ENCODE results near the gene NEK1. TPM values are rescaled to one million over a fixed set of nuclear protein-coding genes. Genes with fewer than 3 reads are reported as not detected.
"Not testable (repeated sequence)": the region's sequence is repeated elsewhere in the genome, so short reads cannot be mapped to it uniquely, and the experiment has no call there.

NEK1 gene
- total RNA-seq, 2 donors from 2014 or later = 9.8 to 20.6 TPM

DNA sequence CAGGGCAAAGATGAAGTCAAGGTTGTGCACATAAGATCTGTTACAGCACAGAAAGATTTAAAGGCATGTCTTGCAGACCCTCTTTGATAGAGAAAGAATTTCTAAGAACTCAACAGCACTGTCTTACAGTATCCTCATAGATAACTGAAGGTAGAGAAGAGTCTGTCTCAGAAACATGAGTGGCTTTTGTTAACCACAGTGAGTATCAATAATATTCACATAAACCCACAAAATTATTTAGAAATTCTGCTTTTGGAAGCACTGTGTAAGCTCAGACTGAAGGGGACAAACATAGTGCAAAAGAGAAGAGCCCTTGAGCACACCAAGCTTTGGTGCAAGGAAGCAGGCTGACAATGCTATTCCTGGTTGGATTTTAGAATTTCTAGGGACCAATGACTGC, 175.6 kb downstream of the NEK1 start:
- no peaks in the 10 kb centered on the region for H3K27me3 Mint-ChIP-seq
- DNase-seq (ENCODE audit: low spot score) (no peak), ATAC-seq (no peak)
- H3K36me3 Mint-ChIP-seq = no peaks in the 10 kb centered on the region
- H3K4me3 Mint-ChIP-seq = no peak overlapping the region
- H3K9me3 Mint-ChIP-seq = no peaks in the 10 kb centered on the region
- H3K27ac Mint-ChIP-seq = no peak overlapping the region
- peaks cover 0 to 7% of the 10 kb centered on the region in 2 donors for H3K4me1 Mint-ChIP-seq (ENCODE audit: low read depth in 2 of 2)

DNA sequence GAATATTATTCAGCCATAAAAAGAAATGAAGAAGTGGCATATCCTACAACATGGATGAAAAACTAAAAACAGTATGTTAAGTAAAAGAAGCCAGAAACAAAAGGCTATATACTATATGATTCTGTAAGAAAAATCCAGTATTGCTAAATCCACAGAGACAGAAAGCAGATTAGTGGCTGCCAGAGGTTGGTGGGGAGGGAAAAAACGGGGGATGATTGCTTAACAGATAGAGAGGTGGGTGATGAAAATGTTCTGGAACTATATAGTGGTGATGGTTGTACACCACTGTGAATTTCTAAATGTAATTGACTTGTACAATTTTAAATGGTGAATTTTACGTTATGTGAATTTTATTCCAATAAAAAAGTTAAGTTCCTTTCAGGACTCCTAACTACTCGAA, 184.0 kb downstream of the NEK1 start:
- H3K36me3 Mint-ChIP-seq = peaks cover 5% of the 10 kb centered on the region

DNA sequence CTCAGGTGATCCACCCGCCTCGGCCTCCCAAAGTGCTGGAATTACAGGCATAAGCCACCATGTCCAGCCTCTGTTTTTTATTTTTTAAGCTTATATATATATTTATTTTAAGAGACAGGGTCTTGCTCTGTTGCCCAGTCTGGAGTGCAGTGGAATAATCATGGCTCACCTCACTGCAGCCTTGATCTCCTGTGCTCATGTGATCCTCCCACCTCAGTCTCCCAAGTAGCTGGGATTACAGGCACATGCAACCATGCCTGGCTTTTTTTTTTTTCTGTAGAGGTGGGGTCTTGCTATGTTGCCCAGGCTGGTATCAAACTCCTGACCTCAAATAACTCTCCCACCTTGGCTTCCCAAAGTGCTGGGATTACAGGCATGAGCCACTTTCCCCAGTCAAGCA, 184.7 kb downstream of the NEK1 start:
- DNase-seq (ENCODE audit: low spot score); ATAC-seq; H3K9me3 Mint-ChIP-seq; H3K27me3 Mint-ChIP-seq; H3K27ac Mint-ChIP-seq; H3K36me3 Mint-ChIP-seq; H3K4me3 Mint-ChIP-seq; H3K4me1 Mint-ChIP-seq (ENCODE audit: low read depth in 2 of 2): not testable (repeated sequence)

More for the DNA sequence above, 184.0 kb downstream of the NEK1 start:
- no peak for ATAC-seq
- no peak for DNase-seq (ENCODE audit: low spot score)
- Mint-ChIP-seq H3K4me1 (ENCODE audit: low read depth in 2 of 2) (no peaks in the 10 kb centered on the region), H3K4me3 (no peak overlapping the region), H3K9me3 (no peaks in the 10 kb centered on the region), H3K27ac (no peak overlapping the region), H3K27me3 (no peaks in the 10 kb centered on the region)

DNA sequence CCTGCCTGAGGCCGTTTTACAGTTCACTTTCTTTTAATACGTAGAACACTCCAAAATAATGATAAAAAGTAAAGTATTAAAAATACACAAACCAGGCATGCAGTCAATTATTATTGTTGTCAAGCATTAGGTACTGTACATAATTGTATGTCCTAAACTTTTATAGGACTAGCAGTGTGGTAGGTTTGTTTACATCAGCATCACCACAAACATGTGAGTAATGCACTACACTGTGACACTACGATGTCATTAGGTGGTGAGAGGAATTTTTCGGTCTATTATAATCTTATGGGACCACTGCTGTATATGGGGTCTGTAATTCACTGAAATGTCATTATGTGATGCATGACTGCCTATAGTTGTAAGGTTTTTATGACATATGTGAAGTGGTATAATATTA, 192.1 kb downstream of the NEK1 start:
- DNase-seq (ENCODE audit: low spot score) = no peak
- peaks cover 9% of the 10 kb centered on the region for H3K36me3 Mint-ChIP-seq
- no peaks in the 10 kb centered on the region for H3K27me3 Mint-ChIP-seq
- peaks cover 0 to 6% of the 10 kb centered on the region in 2 donors for H3K4me1 Mint-ChIP-seq (ENCODE audit: low read depth in 2 of 2)
- H3K9me3 Mint-ChIP-seq = no peaks in the 10 kb centered on the region
- no peak overlapping the region for H3K27ac Mint-ChIP-seq
- no peak overlapping the region for H3K4me3 Mint-ChIP-seq
- ATAC-seq = no peak

DNA sequence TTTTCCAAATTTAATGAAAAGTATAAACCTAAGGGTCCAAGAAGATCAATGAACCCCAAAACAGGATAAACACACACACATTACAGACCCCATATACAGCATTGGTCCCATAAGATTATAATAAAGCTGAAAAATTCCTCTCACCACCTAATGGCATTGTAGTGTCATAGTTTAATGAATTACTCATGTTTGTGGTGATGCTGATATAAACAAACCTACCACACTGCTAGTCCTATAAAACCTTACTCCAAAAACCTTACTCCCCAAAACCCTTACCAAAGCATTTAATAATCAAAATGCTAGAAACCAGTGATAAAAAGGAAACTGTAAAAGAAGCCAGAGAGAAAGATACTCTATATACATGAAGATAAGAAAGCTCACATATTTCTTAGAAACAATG, 193.5 kb downstream of the NEK1 start:
- H3K9me3 Mint-ChIP-seq = no peaks in the 10 kb centered on the region
- no peak overlapping the region for H3K4me3 Mint-ChIP-seq
- no peaks in the 10 kb centered on the region for H3K27me3 Mint-ChIP-seq
- ATAC-seq (no peak), DNase-seq (ENCODE audit: low spot score) (no peak)
- H3K4me1 Mint-ChIP-seq (ENCODE audit: low read depth in 2 of 2) = peaks cover 0 to 6% of the 10 kb centered on the region in 2 donors
- H3K36me3 Mint-ChIP-seq = peaks cover 4% of the 10 kb centered on the region
- no peak overlapping the region for H3K27ac Mint-ChIP-seq

DNA sequence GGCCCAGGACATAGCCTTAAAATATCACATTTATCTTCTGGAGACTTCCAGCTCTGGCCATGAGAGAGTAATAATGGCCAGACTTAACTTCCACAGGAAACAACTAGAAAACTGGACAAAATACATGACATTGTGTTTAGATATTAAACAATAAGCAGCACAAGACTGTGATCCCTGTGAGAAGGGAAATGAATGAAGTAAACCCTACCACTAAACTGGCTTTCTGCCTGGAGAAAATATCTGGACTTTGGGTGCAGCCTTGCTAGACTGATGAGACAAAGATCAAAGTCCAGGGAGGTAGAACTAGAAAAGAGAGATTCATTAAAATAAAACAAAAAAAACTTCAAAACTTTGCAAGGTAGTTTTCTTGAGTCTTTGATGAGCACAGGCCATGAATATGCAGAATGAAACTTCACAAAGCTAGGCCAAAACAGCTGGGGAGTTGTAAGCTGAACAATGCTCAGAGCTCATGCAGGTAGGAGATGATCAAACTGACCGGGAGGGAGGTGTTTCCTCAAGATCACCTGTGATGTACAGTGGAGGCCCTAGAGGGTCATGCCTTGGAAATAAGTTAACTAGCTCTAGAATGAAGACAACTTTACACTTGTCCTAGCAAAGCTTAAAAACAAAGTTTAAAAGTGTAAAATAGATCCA, 194.6 kb downstream of the NEK1 start:
- Mint-ChIP-seq H3K9me3 (no peaks in the 10 kb centered on the region), H3K4me3 (no peak overlapping the region), H3K27me3 (no peaks in the 10 kb centered on the region), H3K27ac (no peak overlapping the region), H3K4me1 (ENCODE audit: low read depth in 2 of 2) (peaks cover 0 to 6% of the 10 kb centered on the region in 2 donors), H3K36me3 (peaks cover 4% of the 10 kb centered on the region)
- no peak for ATAC-seq
- DNase-seq (ENCODE audit: low spot score) = no peak

DNA sequence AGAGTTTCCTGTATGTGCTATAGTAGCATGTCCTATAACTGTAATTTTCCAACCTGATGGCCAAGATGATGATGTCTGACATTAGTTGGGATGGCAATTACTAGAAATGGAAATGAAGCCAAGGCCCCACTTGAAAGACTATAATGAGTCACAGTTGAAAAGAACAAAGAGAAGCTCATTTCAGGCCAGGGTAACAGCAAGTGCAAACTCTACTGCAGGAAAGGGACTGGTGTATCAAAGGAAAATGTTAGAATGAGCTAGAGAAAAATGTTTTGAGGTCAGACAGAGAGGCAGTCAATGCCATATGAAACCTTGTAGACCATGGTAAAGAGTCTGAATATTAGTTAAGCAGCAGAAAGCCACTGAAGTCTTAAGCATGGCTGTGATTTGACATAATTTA, 195.4 kb downstream of the NEK1 start:
- H3K36me3 Mint-ChIP-seq = peaks cover 3% of the 10 kb centered on the region
- no peak overlapping the region for H3K4me3 Mint-ChIP-seq
- H3K27me3 Mint-ChIP-seq = no peaks in the 10 kb centered on the region
- ATAC-seq (peak in 1 of 2 donors; percentile 36), DNase-seq (ENCODE audit: low spot score) (no peak)
- H3K27ac Mint-ChIP-seq = no peak overlapping the region
- H3K9me3 Mint-ChIP-seq = no peaks in the 10 kb centered on the region
- H3K4me1 Mint-ChIP-seq (ENCODE audit: low read depth in 2 of 2) = peaks cover 0 to 13% of the 10 kb centered on the region in 2 donors

DNA sequence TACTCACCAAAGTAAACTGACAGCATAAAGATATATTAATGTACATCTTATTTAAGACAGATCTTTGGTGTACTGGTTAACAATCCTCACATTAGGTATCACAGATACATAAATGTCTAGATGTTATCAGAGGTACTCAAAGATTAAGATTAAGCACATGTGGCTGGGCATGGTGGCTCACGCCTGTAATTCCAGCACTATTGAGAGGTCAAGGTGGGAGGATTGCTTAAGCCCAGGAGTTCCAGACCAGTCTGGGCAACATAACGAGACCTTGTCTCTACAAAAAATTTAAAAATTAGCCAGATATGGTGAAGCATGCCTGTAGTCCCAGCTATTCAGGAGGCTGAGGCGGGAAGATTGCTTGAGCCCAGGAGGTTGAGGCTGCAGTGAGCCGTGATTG, 195.9 kb downstream of the NEK1 start:
- no peak overlapping the region for H3K27ac Mint-ChIP-seq
- DNase-seq (ENCODE audit: low spot score) = no peak
- no peak for ATAC-seq
- H3K36me3 Mint-ChIP-seq = no peaks in the 10 kb centered on the region
- no peak overlapping the region for H3K4me3 Mint-ChIP-seq
- peaks cover 0 to 15% of the 10 kb centered on the region in 2 donors for H3K4me1 Mint-ChIP-seq (ENCODE audit: low read depth in 2 of 2)
- H3K9me3 Mint-ChIP-seq = no peaks in the 10 kb centered on the region
- no peaks in the 10 kb centered on the region for H3K27me3 Mint-ChIP-seq

DNA sequence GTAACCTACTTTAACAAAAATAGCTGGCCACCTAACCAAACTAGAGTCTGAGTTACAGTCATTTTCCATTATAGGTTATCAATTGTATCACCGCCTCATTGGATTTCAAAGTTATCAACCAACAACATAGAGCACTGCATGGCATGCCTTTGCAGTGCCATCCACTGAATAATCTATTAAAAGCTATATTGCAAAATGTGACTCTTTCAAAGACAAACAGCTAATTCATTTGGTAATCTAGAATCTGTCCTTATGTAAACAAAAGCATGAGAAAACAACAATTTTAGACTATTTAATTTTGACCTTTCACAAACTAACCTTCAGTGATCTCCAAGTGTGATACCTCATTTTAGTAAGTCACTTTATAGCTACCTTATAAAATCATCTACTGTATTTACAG, 197.5 kb downstream of the NEK1 start:
- no peak overlapping the region for H3K27ac Mint-ChIP-seq
- H3K4me3 Mint-ChIP-seq = no peak overlapping the region
- peaks cover 6 to 28% of the 10 kb centered on the region in 2 donors for H3K4me1 Mint-ChIP-seq (ENCODE audit: low read depth in 2 of 2)
- no peaks in the 10 kb centered on the region for H3K36me3 Mint-ChIP-seq
- no peaks in the 10 kb centered on the region for H3K27me3 Mint-ChIP-seq
- H3K9me3 Mint-ChIP-seq = no peaks in the 10 kb centered on the region
- DNase-seq (ENCODE audit: low spot score) (no peak), ATAC-seq (no peak)

DNA sequence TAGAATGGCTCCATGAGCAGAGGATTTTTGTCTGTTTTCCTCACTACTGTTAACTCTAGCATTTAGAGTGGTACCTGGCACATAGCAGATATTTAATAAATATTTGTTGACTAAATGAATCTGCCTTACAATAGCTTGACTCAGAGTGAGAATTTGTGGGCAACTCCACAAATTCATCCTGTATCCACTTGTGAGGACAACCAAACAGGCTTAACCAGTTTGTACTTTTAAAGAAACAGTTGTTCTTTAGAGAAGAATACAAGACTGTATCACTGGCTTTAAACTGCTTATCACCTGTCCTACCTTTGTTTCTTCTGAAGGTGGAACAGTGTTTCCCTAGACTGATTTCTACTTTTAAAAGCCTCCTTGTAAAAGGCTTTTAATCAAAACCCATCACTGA, 200.3 kb downstream of the NEK1 start:
- H3K4me3 Mint-ChIP-seq = peak overlapping the region; percentile 17
- DNase-seq (ENCODE audit: low spot score) (no peak), ATAC-seq (no peak)
- H3K9me3 Mint-ChIP-seq = no peaks in the 10 kb centered on the region
- no peaks in the 10 kb centered on the region for H3K27me3 Mint-ChIP-seq
- peaks cover 9 to 28% of the 10 kb centered on the region in 2 donors for H3K4me1 Mint-ChIP-seq (ENCODE audit: low read depth in 2 of 2)
- H3K27ac Mint-ChIP-seq = peak overlapping the region in 1 of 2 donors; percentile 59
- no peaks in the 10 kb centered on the region for H3K36me3 Mint-ChIP-seq

DNA sequence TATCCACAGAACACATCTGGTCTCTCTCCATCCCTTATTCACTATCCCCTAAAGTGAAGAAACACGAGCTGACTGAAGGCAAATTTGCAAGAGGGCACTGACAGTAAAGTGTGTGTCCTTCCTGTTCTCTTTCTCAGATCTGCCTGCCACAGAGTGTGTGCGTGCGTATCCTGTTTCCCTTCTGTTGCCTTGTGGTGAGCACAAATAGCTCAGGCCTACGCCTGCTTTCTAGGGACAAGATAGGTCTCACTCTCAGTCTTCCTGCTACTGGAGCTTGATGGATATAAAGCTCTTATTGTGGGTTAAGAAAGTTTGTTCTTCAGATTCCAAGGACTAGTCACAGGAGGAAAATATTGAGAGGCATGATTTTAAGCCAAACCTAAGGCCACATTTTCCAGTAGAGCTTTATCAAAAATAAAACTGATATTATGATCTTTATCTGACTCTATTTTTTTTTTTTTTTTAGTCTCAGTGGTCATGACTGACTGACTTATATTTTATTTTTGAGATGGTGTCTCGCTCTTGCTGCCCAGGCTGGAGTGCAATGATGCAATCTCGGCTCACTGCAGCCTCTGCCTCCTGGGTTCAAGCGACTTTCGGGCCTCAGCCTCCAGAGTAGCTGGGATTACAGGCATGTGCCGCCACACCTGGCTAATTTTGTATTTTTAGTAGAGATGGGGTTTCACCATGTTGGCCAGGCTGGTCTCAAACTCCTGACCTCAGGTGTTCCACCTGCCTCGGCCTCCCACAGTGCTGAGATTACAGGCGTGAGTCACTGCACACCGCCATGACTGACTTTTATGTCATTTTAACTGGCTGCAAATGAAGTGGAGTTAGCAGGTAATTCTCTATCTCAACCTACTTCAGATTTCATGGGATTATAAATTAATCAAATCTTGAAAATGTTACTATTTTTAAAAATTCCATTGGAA, 201.3 kb downstream of the NEK1 start:
- Mint-ChIP-seq H3K36me3 (no peaks in the 10 kb centered on the region), H3K4me3 (peak overlapping the region; percentile 72), H3K27me3 (no peaks in the 10 kb centered on the region), H3K27ac (peak overlapping the region; percentile 79 to 83), H3K9me3 (no peaks in the 10 kb centered on the region), H3K4me1 (ENCODE audit: low read depth in 2 of 2) (peaks cover 9 to 25% of the 10 kb centered on the region in 2 donors)
- peak; percentile 67 for DNase-seq (ENCODE audit: low spot score)
- ATAC-seq = peak; percentile 95 to 100

DNA sequence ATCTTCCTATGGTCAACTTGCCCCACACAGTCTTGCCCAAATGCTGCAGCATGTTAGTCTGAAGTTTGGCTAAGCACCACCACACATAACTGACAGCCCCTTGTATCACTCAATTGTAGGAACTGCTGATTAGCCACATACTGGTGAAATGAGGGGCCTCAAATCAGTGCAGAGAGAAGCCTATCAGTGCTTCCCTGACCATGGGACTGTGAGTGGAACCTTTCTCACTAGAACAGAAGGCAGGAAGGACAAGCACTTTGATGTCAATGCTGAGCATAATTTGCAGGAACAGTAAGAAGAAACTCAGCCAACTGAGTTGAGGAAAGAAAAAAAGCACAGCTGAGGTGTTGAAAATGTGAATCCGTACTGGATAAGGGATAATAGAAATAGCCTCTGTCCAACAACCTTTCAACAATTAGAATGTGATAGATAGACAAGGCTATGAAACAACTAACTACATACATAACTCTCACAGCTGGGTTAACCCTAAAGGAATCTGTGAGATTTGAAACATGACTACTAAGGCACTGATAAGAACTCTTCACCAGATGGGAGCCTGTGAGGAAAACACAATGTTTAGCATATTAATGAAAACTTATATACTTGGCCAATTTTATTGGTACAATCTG, 205.1 kb downstream of the NEK1 start:
- no peak for DNase-seq (ENCODE audit: low spot score)
- no peak for ATAC-seq
- H3K36me3 Mint-ChIP-seq = no peaks in the 10 kb centered on the region
- H3K27me3 Mint-ChIP-seq = no peaks in the 10 kb centered on the region
- H3K9me3 Mint-ChIP-seq = no peaks in the 10 kb centered on the region
- peaks cover 9 to 22% of the 10 kb centered on the region in 2 donors for H3K4me1 Mint-ChIP-seq (ENCODE audit: low read depth in 2 of 2)
- H3K4me3 Mint-ChIP-seq = no peak overlapping the region
- no peak overlapping the region for H3K27ac Mint-ChIP-seq

DNA sequence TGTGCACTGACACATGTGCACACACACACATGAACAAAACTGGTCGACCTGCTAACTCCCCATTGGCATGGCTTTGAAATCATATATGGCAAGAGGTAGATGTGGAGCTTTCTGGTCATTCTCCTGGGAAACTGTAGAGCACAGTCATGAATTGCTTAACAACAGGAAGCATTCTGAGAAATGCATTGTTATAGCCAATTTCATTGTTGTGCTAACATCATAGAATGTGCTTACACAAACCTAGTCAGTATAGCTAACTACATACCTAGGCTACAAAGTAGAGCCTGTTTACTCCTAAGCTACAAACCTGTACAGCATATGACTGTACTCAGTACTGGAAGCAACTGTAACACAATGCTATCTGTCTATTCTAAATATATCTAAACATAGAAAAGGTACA, 207.4 kb downstream of the NEK1 start:
- no peak overlapping the region for H3K27ac Mint-ChIP-seq
- H3K4me3 Mint-ChIP-seq = no peak overlapping the region
- H3K4me1 Mint-ChIP-seq (ENCODE audit: low read depth in 2 of 2) = peaks cover 3 to 4% of the 10 kb centered on the region in 2 donors
- no peak for DNase-seq (ENCODE audit: low spot score)
- no peaks in the 10 kb centered on the region for H3K27me3 Mint-ChIP-seq
- H3K9me3 Mint-ChIP-seq = no peaks in the 10 kb centered on the region
- no peak for ATAC-seq
- H3K36me3 Mint-ChIP-seq = no peaks in the 10 kb centered on the region

DNA sequence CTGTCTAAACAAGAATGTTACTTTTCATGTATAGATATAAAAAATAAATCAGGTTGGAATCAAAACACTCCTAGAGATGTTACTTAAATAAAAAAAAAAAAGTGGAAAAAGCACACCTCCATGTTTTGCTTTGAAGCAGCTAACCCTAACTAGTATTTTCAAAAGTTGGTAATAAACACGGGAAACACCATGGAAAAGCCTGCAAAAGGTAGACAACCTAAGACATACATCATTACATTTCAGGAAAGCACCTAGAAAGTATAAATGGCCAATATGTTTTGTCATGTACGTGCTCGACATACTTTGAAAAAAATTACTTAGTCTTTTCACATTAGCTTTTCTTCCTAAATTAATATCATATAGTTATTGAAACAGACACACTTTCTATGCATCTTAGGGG, 211.6 kb downstream of the NEK1 start:
- no peak overlapping the region for H3K27ac Mint-ChIP-seq
- H3K4me3 Mint-ChIP-seq = no peak overlapping the region
- no peaks in the 10 kb centered on the region for H3K9me3 Mint-ChIP-seq
- DNase-seq (ENCODE audit: low spot score) = no peak
- no peaks in the 10 kb centered on the region for H3K27me3 Mint-ChIP-seq
- no peak for ATAC-seq
- H3K36me3 Mint-ChIP-seq = no peaks in the 10 kb centered on the region
- no peaks in the 10 kb centered on the region for H3K4me1 Mint-ChIP-seq (ENCODE audit: low read depth in 2 of 2)
